Stimulated activated CD8-positive, alpha-beta memory T cell treated with anti-CD3 and anti-CD28 coated beads, Interleukin-7, amount 100 ng/mL, for 48 hours (primary cell): ENCODE data around the gene ARGLU1.

Experiments used
- DNase-seq, 2 donors: peaks; one replicate each; pipeline ENCODE4 v3.0.0-alpha.2; 2020; ENCODE audit warnings: low read depth in 1 of 2; ENCODE audit errors: extremely low read depth in 1 of 2

ARGLU1 gene

DNA sequence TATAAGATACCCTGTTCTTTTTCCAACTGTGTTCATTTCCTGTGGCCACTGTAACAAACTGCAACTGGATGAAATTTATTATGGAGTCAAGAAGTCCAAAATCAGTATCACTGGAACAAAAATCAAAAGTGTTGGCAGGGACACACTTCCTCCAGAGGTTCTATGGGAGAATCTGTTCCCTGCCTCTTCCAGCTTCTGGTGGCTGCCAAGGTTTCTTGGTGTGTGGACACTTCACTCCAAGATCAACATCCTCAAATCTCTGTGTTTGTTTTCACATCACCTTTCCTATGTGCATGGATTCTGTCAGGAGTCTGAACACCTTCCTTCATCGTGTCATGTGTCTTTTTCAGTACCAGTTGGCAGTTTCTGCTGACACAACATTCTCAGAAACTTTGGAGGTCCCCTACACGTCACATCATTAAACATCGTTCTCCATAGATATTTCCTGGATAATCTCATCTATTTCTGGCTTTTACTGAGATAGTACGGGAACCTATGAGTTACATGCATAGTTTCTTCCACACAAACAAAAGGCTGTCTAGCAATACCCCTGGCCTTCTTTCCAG is 17.3 kb downstream of the ARGLU1 start:
- no peak for DNase-seq

DNA sequence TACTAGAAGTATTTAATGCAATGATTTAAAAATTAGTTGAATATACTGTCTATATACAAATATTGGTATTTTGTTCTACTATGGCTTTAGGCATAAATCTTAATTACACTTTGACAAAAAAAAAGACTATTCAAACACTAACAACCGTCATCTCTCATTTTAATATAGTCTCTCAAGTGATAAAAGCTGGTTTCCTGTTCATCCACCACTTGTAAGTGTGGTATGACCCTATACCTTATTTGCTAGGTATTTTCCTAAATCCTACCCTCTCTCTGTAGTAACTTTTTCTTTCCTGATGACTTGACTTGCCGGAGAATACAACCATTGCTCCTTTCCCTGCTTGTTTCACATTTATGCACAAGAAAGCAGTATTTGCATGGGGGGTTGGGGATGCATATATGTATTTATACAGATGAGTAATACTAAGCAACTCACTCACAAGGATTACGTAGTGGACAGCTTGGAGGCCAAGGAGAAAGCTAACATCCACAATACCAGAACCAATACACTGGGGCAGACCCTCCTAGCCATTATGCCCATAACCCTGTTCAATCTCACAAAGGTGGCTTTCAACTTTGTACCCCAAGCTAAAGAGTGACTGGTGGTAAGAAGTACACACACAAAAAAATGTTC is 19.8 kb downstream of the ARGLU1 start:
- DNase-seq, result no peak

DNA sequence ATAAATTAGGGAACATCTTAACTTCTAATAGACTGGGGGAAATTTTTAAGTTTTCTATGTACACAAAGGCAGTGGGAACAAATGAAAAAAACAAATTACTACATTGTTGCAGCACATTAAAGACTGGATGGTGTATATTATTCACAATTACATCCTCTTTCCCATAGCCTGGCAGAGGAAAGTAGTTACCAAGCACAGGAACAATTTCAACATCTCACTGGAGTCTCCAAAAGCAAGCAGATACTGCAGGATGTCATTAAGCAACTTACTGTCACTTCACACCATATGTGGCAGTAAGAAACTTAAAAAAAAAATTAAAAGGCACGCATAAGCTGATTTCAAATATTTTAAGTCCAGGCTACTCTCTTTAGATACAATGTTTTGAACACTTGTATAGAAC is 26.1 kb downstream of the ARGLU1 start:
- DNase-seq, result no peak

DNA sequence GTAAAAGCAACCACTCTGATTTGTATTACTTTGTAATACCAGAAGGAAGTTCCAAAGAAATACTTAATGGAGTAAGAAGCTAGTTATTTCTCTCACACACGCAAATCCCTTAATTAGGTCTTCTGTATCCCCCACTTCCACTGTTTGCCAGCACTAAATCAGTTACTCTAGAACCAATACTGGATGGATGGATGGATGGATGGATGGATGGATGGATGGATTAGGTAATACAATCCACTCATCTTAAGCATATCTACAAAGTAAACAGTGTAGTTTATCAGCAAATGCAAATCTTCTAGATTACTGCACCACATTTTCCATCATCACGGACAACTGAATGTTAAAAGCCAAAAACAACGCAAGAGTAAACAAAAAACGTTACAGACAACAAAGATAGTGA is 27.3 kb downstream of the ARGLU1 start:
- no peak for DNase-seq

DNA sequence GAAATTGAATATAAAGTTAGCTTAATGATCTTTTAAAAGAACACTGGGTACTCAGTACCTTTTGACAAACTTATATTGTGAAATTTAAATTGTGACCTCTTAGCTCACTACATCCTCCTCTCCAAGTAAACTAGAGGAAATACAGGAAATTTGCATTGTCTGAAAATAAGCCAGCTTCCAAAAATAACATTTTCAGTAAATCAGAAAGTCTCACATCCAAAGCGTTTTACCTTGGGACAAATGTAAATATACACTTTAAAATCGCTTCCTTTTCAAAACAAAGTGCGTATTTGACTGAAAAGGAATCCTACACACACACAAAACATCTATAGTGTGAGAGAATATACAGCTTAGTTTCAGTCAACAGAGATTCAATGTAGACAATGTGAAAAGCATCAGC is 30.4 kb downstream of the ARGLU1 start:
- no peak for DNase-seq

DNA sequence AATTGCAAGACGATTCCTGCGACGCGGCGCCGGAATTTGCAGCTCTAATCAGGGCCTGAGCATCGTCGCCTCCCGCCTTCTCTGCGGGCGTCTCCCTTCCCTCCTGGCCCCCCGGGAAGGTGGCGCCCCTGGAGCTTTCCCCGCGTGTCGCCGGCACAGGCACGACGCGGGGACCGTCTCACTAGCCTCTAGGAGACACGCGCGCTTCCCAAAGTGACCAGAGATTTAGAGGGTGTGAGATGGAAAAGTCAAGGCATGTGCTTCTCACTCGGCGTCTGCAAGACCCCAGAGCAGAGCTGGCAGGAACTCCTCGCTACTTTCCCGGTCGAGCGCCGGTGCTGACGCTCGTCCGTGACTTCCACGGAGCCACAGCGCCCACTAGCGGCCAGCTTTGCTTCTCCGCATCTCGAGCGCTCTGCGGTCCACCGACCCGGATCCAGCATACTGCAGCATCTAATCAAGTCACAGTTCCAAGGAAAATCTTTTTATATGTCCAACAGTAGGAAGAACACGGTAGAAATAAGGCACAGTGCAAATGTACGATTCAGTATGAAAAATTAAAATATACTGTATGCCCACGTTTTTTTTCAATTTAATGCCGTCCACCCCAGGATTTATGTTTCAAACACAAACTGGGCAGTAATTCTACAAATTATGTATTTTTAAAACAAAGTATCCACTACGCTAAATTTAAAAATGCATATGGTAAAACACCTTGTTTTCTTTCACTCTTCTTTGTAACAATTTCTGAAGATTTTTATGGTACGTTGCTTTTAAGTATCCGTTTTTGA is 31.5 kb downstream of the ARGLU1 start:
- DNase-seq, result peak; percentile 50 to 69

DNA sequence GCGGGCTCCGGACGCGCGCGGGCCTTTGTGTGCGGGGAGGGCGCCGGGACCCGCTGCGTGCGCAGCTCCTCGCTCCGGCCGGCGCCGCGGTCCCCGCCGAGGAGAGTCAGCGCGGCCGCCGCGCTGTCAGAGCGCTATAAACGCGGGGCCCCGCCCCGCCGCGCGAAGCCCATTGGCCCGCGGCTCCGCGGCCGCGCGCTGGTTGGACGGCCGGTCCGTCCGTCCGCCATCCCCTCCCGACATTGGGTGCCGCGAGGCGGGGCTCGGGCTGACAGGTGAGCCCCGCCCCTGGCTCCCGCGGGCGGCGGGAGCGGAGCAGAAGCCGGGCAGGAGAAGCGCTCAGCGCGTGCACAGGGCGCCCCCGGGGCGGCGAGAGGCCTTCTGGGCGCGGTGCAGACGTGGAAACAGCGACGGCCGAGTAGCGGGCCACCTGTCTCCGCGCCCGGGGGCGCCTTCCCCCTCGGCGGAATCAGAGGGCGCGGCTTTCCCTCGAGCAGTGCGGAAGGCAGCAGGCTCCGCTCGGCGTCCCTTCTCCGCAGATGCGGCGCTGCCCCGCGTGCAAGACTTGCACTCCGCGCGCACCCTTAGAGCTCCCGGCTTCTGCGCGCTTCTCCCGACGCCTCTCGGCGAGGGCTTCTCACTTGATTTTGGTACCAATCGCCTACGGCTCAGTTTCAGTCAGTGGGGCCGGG is 32.2 kb downstream of the ARGLU1 start, which contains the start of gene EFNB2:
TSS of gene EFNB2 (minus strand) at position 111 of the 692 bp plus-strand sequence. CDS start 698 bp downstream, outside the sequence.
- DNase-seq, result peak; percentile 70 to 72

DNA sequence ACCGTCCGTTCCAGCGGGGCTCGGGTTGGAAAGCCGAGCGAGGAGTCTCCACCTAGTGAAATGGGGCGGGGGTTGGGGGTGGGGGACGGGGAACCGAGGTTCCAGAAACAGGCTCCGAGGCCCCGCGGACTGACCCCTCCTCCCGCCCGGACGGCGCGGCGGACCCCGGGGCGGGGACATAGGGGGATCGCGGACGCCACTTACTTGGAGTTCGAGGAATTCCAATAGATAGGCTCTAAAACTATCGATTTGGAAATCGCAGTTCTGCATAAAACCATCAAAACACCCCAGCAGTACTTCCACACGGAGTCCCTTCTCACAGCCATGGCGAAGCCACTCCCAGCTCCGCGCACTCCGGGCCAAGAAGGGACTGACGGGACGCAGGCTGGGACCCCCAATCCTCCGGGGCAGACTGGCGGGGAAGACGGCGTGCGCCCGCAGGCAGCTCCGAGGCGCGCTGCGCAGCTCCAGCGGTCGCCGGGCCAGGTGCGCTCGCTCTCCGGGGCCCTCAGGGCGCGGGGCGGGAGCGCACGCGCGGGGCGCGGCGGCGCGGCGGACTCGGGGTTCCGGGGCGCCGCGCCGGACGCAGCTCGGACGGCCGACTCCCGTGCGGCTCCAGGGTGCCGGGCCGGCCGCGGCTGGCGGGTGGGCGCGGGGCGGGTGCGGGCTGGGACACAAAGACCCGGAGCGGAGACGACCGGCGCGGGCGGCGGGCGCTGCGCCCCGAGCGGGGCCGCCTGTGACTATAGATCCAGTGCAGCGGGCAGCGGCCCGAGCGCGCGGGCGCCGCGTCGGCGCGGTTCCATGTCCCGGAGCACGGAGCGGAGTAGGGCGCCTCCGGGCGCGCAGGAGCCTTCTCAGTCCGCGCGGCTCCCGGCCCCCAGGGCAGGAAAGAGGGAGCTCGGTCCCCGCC is 33.0 kb downstream of the ARGLU1 start:
- no peak for DNase-seq

DNA sequence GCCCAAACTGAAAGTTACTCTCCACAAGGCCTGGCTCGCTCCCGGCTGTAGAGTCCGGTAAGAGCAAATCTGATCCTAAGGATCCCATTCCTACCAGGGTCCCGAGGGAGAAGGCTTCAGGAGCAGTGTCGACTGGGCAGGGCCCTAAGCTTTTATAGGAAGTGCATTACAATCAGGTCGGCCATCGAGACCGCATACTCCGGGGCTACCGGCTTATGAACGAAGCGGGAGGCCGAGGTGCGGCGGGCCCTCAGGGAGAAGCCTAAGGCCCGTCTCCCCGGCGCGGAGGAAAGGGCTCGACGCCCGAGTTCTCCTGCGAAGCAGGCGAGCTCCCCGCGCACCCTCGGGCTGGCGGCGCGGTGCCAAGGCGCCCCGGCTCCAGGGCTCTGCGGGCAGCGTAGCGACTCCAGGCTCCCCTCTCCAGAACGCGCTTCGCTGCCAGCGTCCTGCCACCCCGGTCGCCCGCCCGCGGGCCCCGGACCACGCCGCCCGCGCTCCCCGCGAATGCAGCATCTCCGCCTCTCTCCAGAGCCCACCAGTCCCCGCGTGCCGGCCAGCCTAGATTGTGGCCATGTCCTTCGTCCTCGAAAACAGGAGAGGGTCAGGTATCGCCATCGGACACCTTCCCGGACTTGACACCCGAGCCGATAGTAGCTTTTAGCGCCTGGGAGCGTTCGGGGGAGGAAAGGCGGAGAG is 33.8 kb downstream of the ARGLU1 start:
- no peak for DNase-seq

DNA sequence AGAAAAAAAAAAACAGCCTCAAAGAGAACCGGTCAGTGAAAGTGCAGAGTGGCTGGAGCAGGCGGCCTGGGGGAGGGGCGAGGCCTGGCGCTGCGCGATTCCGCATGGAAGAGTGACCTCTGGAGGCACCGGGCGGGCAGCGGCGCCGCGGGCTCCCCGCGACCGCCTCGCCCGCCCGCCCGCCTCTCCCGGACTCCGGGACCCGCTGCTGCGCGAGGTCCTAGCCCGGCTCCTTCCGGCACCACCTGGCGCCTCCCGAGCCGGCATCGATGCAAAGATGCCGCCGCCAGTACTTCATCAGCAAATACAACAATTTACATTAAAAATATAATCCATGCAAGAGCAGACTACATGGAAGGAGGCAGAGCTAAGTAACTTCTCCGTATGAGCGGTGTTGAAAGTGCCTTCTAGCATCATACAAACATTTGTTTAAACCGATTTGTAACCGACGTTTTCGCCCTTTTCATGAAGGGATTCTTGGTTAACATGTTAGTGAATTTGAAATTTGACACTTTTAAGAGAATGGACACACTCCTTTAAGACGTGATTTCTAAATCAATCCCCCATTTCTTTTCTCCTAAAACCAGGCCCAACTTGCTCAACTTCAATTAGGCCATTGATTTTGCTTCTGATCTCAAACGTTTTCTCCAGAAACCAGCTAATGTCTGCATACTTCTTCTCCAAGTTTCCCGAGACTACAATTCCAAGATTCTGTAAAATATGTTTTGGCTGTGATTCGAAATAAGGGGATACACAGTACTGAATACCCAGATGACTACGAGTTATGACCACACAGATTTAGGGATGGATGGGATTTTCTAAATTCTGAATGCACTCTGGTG is 34.6 kb downstream of the ARGLU1 start:
- no peak for DNase-seq

DNA sequence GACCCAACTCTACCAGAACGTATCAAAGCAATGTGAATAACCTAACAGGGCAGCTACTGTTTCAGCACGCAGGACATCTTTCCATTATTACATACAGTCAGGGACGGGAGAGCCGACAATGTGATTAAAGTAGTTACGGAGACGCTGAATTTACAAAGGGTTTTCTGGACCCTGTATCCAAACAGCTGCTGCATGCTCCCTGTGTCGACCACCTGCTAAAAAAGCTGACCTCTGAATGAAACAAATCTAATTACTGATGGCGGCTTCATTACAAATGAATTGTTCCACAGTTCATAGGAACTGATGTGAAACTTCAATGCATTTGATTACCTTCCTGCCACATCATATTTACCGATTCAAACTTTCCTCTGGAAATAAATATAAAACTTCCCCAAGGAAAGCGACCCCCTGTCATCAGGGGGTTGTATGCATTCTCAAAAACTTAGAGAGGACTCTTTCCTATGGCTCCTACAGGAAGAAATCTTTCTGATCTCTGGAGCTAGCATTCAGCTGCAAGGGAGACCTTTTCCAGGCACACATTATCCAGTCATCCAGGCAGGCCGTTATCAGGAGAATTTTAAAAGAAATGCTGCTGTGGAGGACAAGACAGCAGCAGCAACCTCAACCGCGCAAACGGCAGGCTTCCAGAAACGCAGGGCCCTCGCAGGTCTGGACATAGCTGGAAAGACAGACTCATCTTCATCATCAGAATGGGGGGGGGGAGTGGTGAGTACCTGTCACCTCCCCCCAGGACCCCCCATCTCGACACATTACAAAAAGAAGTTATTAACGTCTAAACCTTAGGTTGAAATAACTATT is 35.6 kb downstream of the ARGLU1 start:
- no peak for DNase-seq

DNA sequence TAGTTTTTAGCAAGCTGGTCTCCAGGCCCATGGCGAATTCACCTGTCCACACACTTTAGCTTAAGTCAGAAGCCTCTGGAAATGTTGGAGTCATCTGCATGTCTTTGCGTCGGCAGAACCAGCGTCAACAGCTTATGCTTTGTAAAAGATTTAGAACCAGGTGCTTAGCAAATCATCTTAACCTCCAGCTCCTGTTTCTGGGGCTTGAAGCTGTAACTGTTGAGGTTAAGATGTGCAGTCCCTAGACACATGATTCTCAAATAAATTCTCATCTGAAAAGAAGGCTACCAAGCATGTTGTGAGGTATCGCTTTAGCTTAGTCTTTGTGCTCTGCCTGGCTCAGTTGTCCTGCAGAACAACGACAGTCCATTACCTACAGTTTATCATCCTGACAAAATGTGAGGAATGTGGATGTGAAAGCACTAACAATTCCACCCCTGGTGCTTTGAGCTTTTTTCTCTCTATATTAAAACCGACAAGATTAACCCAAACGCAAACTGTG is 36.9 kb downstream of the ARGLU1 start:
- no peak for DNase-seq

DNA sequence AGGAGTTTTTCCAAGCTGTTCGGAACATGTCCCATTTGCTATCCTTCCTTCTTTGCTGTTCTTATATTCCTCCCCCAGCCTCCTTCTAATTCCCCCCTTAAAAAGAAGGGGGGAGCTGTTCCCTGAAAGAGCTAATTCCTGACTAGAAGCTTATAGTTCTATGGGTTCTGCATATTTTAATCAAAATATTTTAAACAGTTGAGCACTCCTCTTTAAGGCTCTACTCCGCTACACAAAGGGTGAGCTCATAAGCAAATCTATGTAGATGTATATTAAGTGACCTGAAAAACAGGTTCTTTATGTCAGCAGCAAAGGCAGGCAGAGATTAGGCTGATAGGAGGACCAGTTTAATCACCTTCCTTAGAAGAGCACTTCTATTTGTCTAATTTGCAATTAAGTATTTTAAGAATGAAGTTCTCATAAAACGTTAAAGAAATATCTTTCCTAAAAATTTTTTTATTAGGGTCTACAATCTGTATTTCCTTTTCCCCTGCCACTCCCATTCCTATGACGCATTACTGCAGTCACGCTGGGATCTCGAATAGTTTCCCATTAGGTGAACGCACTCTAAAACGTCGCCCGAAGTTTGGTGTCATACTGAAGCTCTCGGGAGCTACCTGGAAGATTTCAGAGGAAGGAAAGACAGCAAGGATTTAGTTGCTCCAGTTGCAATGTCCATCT is 37.6 kb downstream of the ARGLU1 start:
- no peak for DNase-seq

DNA sequence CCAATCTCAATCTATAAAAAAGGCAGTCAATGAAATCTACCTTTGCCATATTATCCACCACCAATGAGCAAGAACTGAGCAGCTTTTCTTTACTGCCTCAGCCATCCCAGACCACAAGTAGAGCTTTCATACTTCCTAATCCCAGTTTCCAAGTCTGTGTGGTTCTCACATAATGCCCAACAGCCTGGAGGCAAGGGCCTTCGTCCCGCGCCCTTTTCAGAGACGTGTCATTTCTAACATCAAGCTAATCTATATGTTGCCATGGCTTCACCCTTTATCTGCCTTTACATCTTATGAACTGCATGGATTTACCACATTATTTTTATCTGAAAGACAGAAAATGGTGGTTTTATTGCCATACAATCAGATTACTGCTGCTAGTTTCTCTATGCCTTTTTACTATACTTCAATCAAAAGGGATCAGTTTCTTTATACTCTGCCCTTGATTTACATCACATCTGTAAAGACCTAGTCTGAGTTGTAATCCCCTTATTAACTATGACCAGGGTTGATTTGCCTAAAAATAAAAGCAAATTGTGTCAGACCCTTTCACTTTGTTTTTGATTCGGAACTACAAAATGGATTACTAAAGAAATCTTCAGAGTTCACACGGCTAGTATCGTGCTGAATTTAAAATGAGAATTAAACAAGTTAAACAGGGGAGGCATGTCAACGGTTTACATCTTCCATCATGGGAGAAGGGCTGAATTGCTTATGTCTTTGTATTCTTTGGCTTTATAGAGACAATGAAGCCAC is 38.3 kb downstream of the ARGLU1 start:
- DNase-seq, result no peak

DNA sequence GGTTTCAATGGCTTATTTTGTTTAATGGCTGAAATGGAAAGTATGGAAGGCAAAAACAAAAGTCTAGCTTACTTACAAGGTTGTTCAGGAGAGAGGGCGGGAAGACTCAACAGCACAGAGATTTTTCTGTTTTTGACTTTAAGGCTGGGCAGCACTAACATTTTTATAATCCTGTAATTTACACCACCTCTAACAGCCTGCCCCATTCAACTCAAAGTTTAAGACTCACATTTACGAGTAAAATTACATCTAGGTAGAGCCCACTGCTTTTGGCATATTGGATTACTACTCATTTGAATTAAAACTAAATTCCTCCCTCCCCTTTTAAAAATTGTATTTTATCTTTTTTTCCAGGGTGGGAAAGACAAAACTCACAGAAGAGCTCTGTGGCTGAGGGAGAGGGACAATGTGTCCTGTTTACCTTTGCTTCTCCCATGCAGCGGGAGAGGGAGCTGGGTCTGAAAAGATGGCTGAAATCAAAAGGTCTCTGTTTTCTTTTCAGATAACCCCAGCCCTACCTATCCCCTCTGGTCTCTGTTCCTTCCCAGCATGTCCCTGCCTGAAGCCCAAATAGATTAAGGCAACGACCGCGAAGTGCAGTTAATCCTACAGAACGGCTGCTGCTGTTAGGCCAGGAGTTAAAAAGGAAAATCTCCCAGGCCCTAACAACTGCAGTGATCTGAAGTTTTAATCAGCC is 39.1 kb downstream of the ARGLU1 start:
- no peak for DNase-seq

DNA sequence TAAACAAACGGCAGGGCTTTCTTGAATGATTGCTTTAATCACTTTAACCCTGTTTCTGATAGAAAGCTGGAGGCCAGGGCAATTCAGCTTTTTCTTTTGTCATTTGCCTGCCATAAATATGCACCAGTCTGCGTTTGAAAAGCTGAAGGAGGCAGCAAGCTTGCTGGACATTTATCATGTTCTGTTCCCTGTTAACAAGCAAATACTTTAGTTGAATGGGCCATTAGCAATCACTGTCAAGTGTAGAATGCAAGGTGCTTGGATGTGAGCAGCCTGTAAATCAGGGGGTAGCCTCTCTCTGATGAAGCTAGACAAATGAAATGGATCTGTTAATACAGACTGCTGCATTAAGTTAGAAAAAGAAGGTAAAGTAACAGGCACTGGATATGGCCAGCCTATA is 40.1 kb downstream of the ARGLU1 start:
- no peak for DNase-seq
